GM18951 (cell line): ENCODE results near the gene UBE2L5.
"Not testable (repeated sequence)": the region's sequence is repeated elsewhere in the genome, so short reads cannot be mapped to it uniquely, and the experiment has no call there.

Experiments used
- POLR2A ChIP-seq: IDR thresholded peaks from 4 replicates; pipeline ENCODE4 v1.6.1; 2011; ENCODE audit warnings: mild to moderate bottlenecking; ENCODE audit not compliant: insufficient read length, insufficient read depth; ENCODE audit errors: extremely low read depth
- in situ Hi-C: fragments of 300-500 bp; cut with MboI; formaldehyde crosslinking; loops from one replicate; pipeline ENCODE4 v1.12.0; 2022; ENCODE audit warnings: low sequenced_read_pairs, mixed read lengths, inconsistent platforms; ENCODE audit not compliant: unreplicated experiment

Gene UBE2L5

GRCh38 chr13:30456290-30456689, 34.0 kb downstream of the UBE2L5 start:
- no peak for TF ChIP-seq POLR2A
- in situ Hi-C loops = loop anchor here (10.0 kb wide), 1 partner anchor 51 kb away; no protein-coding TSS in a partner anchor

- in situ Hi-C loops = loop anchor here (10.0 kb wide), 1 partner anchor 53 kb away; no protein-coding TSS in a partner anchor
- no peak for TF ChIP-seq POLR2A
Measured at GRCh38 chr13:30457306-30457891, 35.1 kb downstream of the UBE2L5 start.

GRCh38 chr13:30461279-30462066, 39.2 kb downstream of the UBE2L5 start:
- in situ Hi-C loops = not testable (repeated sequence)

GRCh38 chr13:30463787-30464495, 41.6 kb downstream of the UBE2L5 start:
- no peak for TF ChIP-seq POLR2A
- in situ Hi-C loops = no loop called here

GRCh38 chr13:30464496-30465342, 42.4 kb downstream of the UBE2L5 start:
- in situ Hi-C loops = loop anchor here (5.0 kb wide), 1 partner anchor 78 kb away; no protein-coding TSS in a partner anchor

GRCh38 chr13:30465343-30465592, 43.0 kb downstream of the UBE2L5 start:
- TF ChIP-seq POLR2A = no peak
- in situ Hi-C loops = loop anchor here (5.0 kb wide), 1 partner anchor 77 kb away; no protein-coding TSS in a partner anchor

More at GRCh38 chr13:30464496-30465342, 42.4 kb downstream of the UBE2L5 start:
- TF ChIP-seq POLR2A = no peak

- in situ Hi-C loops = loop anchor here (5.0 kb wide), 1 partner anchor 77 kb away; no protein-coding TSS in a partner anchor
- TF ChIP-seq POLR2A = peak; percentile 90
Measured at GRCh38 chr13:30465593-30466357, 43.5 kb downstream of the UBE2L5 start, which contains the start of gene HMGB1. Gene HMGB1 (minus strand): TSS chr13:30465936. CDS start chr13:30463680, 2,256 bp downstream.

- in situ Hi-C loops = loop anchor here (5.0 kb wide), 1 partner anchor 76 kb away; no protein-coding TSS in a partner anchor
- no peak for TF ChIP-seq POLR2A
Measured at GRCh38 chr13:30466358-30466714, 44.0 kb downstream of the UBE2L5 start.

GRCh38 chr13:30466841-30467252, 44.6 kb downstream of the UBE2L5 start:
- in situ Hi-C loops = loop anchor here (5.0 kb wide), 1 partner anchor 75 kb away; no protein-coding TSS in a partner anchor
- TF ChIP-seq POLR2A = no peak

- no peak for TF ChIP-seq POLR2A
- in situ Hi-C loops = no loop called here
Measured at GRCh38 chr13:30473675-30474074, 51.4 kb downstream of the UBE2L5 start.

GRCh38 chr13:30477346-30478195, 55.3 kb downstream of the UBE2L5 start:
- in situ Hi-C loops = no loop called here
- no peak for TF ChIP-seq POLR2A
